Measurements from ENCODE around the gene MGAT1. TPM values are rescaled to one million over a fixed set of nuclear protein-coding genes. Genes with fewer than 3 reads are reported as not detected.
A peak's percentile ranks its signal among the peaks of the same experiment; 100 is the strongest.
"Not testable (repeated sequence)": the region's sequence is repeated elsewhere in the genome, so short reads cannot be mapped to it uniquely, and the experiment has no call there.

The MGAT1 gene
- total RNA-seq, 2 experiments from 2014 or later = 93.2 to 125 TPM

DNA sequence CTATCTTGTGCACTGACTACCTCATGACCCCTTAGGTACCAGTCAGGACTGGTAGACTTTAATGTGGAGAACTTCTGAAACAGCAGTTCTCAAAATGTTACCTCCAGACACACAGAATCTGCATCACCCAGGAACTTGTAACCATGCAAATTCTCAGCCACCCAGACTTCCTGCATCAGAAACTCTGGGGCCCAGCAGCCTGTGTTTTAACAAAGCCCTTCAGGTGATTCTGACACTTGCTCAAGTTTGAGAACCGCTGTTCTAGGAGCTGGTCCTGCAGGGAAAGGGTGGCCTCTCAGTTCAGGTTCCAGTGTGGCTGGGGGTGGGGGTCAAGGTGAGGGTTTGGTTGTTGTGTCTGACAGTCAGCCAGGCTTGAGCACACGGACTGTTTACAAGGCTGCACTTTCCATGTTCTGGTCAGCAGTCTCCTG, 30.0 kb upstream of the MGAT1 start:
- peak; percentile 69 for DNase-seq
- ChIA-PET POLR2A (interaction anchor here (1.5 kb wide), 1 partner anchor 28 kb away, joined by 4 read pairs; the partner anchor contains the start of gene ZFP62), CTCF (interaction anchor here (0.9 kb wide), 1 partner anchor 16 kb away, joined by 3 read pairs; no protein-coding TSS in a partner anchor)
- peaks cover 6% of the 10 kb centered on the region for H3K9me3 Mint-ChIP-seq (ENCODE audit: low read depth)
- H3K4me3 Mint-ChIP-seq = peak overlapping the region; percentile 100
- no peaks in the 10 kb centered on the region for H3K27me3 Mint-ChIP-seq
- peak; percentile 83 for ATAC-seq
- peaks cover 41% of the 10 kb centered on the region for H3K36me3 Mint-ChIP-seq (ENCODE audit: low read depth)
- intact Hi-C loops (cut with DNase I, micrococcal nuclease) = loop anchor here (1.0 to 10.0 kb wide), 6 partner anchors 22 to 410 kb away; partner anchors contain the start of gene RACK1 (in 1 of the 2)
- H3K4me1 Mint-ChIP-seq = peaks cover 36% of the 10 kb centered on the region
- peak overlapping the region; percentile 99 for H3K27ac Mint-ChIP-seq

DNA sequence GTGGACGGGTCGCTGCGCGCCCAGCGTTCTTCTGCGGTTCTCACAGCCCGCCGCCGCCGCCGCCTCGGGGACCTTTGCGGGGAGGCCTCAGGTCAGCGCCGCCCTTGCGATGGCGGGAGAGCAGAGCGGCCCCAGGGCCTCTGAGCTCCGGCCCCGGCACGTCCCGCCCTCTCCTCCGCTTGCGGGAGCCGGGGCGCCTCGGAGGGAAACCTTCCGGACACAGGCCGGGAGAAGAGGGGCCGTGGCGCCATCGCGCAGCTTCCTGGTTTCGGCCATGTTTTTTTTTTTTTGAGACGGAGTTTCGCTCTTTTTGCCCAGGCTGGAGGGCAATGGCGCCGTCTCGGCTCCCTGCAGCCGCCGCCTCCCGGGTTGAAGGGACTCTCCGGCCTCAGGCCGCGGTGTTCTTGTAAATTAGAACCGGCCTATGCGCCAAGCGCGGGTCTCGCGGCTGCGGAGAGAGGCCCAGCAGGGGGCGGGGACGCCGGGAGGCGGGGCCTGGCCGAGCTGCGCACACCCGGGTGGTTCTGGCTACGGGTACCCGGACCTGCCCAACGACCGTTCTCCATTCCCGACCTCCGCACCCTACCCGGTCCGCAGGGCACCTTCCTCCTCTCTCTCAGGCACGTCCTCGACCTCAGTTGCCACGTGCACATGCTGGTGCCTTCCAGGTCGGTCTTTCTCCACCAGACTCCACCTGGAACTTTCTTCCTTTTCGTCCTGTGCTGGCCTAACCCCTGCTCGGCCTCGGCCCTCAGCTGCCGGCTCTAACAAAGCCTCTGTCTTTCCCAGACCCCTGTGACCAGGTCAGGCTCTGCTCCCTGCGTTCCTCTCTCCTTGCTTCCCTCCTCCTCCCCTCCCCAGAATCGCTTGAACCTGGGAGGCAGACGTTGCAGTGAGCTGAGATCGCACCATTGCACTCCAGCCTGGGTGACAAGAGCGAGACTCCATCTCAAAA, 28.8 kb upstream of the MGAT1 start:
- Mint-ChIP-seq H3K4me1 (peaks cover 44% of the 10 kb centered on the region), H3K36me3 (ENCODE audit: low read depth) (peaks cover 42% of the 10 kb centered on the region), H3K27ac (peak overlapping the region; percentile 99), H3K4me3 (peak overlapping the region; percentile 100), H3K27me3 (no peaks in the 10 kb centered on the region), H3K9me3 (ENCODE audit: low read depth) (peaks cover 6% of the 10 kb centered on the region)
- intact Hi-C loops (cut with DNase I, micrococcal nuclease) = loop anchor here (1.0 to 10.0 kb wide), 7 partner anchors 21 to 411 kb away; partner anchors contain the start of genes MGAT1 (in 1 of the 2) and RACK1 (in 1 of the 2)
- POLR2A ChIA-PET = interaction anchor here (0.8 to 1.5 kb wide), 6 partner anchors 13 to 32 kb away, joined by 3 to 6 read pairs (median 4); partner anchors contain the start of gene ZFP62
- CTCF ChIA-PET = interaction anchor here (0.9 to 2.5 kb wide), 6 partner anchors 10 to 47 kb away, joined by 3 to 20 read pairs (median 4); no protein-coding TSS in a partner anchor
- DNase-seq (peak; percentile 88), ATAC-seq (peak; percentile 67)

DNA sequence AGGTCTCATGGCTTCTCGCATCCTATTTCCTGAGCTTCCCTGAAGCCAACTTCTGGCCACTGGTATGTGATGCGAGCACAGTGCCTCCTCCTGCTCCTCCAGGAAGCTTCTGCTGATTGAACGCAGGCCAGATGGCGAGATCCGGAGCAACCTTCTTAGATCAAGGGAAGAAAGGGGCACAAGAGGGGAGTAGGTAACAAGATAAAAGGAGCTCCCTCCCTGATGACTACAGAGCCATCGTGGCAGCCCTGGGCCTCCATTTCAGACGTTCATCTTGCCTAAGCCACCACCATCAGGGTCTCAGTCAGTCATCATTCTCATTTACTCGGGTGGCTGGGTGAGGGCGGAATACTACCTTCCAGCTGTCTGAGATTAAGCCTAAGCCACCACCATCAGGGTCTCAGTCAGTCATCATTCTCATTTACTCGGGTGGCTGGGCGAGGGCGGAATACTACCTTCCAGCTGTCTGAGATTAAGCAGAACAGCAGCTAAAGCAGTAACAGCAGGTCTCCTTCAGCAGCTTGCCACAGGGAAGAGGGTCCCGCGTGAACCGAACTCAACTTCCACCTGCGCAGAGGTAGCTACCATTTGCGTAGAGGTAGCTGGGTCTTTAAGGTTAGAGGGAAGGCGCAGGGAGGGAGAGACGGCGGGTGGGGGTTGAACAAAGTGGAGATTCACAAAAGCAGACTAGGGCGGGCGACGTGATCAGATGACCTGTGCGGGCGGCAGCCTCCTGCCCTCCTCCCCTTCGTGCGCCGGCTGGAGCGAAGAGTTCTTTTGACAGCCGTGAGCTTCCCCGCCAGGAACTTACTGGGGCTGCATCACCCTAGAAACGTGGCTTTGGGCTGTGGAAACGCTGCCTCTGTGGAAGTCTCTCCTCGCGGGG, 27.9 kb upstream of the MGAT1 start:
- Mint-ChIP-seq H3K27ac (peak overlapping the region; percentile 99), H3K27me3 (no peaks in the 10 kb centered on the region), H3K36me3 (ENCODE audit: low read depth) (peaks cover 37% of the 10 kb centered on the region), H3K4me3 (peak overlapping the region; percentile 100), H3K4me1 (peaks cover 53% of the 10 kb centered on the region), H3K9me3 (ENCODE audit: low read depth) (peaks cover 6% of the 10 kb centered on the region)
- intact Hi-C loops (cut with DNase I, micrococcal nuclease) = loop anchor here (1.0 to 10.0 kb wide), 4 partner anchors 20 to 412 kb away; partner anchors contain the start of genes MGAT1 (in 1 of the 2) and RACK1 (in 1 of the 2)
- ChIA-PET POLR2A (interaction anchor here (0.6 to 1.7 kb wide), 9 partner anchors 12 to 30 kb away, joined by 3 to 6 read pairs (median 3); partner anchors contain the start of gene ZFP62), CTCF (interaction anchor here (0.5 to 2.5 kb wide), 12 partner anchors 9 to 497 kb away, joined by 3 to 20 read pairs (median 4); no protein-coding TSS in a partner anchor)
- peak; percentile 83 for DNase-seq
- ATAC-seq = peak; percentile 31

DNA sequence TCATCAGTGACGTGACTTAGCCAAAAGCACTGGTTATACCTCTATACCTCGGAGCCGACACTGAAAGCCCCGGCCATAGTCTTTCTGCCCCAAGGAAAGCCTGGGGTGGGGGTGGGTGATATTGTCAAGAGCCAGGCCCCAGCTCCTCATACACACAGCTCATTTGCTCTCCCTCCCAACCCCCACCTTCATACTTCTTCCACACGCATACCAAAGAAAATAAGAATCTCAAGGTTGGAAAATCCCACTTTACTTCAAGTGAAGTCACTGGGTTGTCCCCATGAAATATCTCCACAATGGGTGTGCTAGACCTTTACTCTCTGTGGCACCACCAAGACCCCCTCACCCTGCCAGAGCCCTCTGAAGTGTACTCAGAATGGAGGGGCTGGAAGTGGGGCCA, 27.1 kb upstream of the MGAT1 start:
- peaks cover 58% of the 10 kb centered on the region for H3K4me1 Mint-ChIP-seq

DNA sequence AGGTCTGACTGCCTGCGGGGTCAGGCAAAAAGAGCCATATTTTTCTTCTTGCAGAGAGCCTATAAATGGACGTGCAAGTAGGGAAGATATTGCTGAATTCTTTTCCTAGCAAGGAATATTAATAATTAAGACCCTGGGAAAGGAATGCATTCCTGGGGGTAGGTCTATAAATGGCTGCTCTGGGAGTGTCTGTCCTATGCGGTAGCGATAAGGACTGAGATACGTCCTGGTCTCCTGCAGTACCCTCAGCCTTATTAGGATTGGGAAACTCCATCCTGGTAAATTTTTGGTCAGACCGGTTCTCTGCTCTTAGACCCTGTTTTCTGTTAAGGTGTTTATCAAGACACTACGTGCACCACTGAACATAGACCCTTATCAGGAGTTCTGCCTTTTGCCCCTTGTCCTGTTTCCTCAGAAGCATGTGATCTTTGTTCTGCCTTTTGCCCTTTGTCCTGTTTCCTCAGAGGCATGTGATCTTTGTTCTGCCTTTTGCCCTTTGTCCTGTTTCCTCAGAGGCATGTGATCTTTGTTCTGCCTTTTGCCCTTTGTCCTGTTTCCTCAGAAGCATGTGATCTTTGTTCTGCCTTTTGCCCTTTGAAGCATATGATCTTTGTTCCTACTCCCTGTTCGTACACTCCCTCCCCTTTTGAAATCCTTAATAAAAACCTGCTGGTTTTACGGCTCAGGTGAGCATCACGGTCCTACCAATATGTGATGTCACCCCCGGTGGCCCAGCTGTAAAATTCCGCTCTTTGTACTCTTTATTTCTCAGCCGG, 26.3 kb upstream of the MGAT1 start:
- ATAC-seq; H3K9me3 Mint-ChIP-seq (ENCODE audit: low read depth); intact Hi-C loops (cut with DNase I, micrococcal nuclease); H3K27me3 Mint-ChIP-seq; DNase-seq: not testable (repeated sequence)
- CTCF ChIA-PET = interaction anchor here (1.4 to 2.5 kb wide), 3 partner anchors 15 to 40 kb away, joined by 4 to 11 read pairs (median 10); no protein-coding TSS in a partner anchor
- POLR2A ChIA-PET = interaction anchor here (1.7 kb wide), 1 partner anchor 13 kb away, joined by 5 read pairs; no protein-coding TSS in a partner anchor
- peaks cover 58% of the 10 kb centered on the region for H3K4me1 Mint-ChIP-seq
- peaks cover 25% of the 10 kb centered on the region for H3K36me3 Mint-ChIP-seq (ENCODE audit: low read depth)
- peak overlapping the region; percentile 83 for H3K27ac Mint-ChIP-seq
- H3K4me3 Mint-ChIP-seq = peak overlapping the region; percentile 39

More for the DNA sequence above, 27.1 kb upstream of the MGAT1 start:
- DNase-seq = no peak
- POLR2A ChIA-PET = interaction anchor here (0.9 to 1.7 kb wide), 4 partner anchors 13 to 29 kb away, joined by 3 to 5 read pairs (median 4); no protein-coding TSS in a partner anchor
- H3K36me3 Mint-ChIP-seq (ENCODE audit: low read depth) = peaks cover 32% of the 10 kb centered on the region
- intact Hi-C loops (cut with DNase I, micrococcal nuclease) = loop anchor here (5.0 to 10.0 kb wide), 2 partner anchors 45 to 413 kb away; partner anchors contain the start of gene RACK1 (in 1 of the 2)
- H3K27ac Mint-ChIP-seq = peak overlapping the region; percentile 99
- no peak for ATAC-seq
- no peaks in the 10 kb centered on the region for H3K27me3 Mint-ChIP-seq
- H3K4me3 Mint-ChIP-seq = peak overlapping the region; percentile 100
- CTCF ChIA-PET = interaction anchor here (0.6 to 2.5 kb wide), 8 partner anchors 8 to 497 kb away, joined by 3 to 20 read pairs (median 4); no protein-coding TSS in a partner anchor
- H3K9me3 Mint-ChIP-seq (ENCODE audit: low read depth) = peaks cover 6% of the 10 kb centered on the region

DNA sequence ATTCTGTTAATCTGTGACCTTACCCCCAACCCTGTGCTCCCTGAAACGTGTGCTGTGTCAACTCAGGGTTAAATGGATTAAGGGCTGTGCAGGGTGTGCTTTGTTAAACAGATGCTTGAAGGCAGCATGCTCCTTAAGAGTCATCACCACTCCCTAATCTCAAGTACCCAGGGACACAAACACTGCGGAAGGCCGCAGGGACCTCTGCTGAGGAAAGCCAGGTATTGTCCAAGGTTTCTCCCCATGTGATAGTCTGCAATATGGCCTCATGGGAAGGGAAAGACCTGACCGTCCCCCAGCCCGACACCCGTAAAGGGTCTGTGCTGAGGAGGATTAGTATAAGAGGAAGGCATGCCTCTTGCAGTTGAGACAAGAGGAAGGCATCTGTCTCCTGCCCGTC, 24.8 kb upstream of the MGAT1 start:
- DNase-seq; intact Hi-C loops (cut with DNase I, micrococcal nuclease); ATAC-seq; H3K27me3 Mint-ChIP-seq; POLR2A ChIA-PET; H3K27ac Mint-ChIP-seq; H3K4me3 Mint-ChIP-seq; H3K9me3 Mint-ChIP-seq (ENCODE audit: low read depth): not testable (repeated sequence)
- H3K36me3 Mint-ChIP-seq (ENCODE audit: low read depth) = peaks cover 24% of the 10 kb centered on the region
- CTCF ChIA-PET = interaction anchor here (1.2 kb wide), 1 partner anchor 41 kb away, joined by 4 read pairs; no protein-coding TSS in a partner anchor
- peaks cover 54% of the 10 kb centered on the region for H3K4me1 Mint-ChIP-seq

DNA sequence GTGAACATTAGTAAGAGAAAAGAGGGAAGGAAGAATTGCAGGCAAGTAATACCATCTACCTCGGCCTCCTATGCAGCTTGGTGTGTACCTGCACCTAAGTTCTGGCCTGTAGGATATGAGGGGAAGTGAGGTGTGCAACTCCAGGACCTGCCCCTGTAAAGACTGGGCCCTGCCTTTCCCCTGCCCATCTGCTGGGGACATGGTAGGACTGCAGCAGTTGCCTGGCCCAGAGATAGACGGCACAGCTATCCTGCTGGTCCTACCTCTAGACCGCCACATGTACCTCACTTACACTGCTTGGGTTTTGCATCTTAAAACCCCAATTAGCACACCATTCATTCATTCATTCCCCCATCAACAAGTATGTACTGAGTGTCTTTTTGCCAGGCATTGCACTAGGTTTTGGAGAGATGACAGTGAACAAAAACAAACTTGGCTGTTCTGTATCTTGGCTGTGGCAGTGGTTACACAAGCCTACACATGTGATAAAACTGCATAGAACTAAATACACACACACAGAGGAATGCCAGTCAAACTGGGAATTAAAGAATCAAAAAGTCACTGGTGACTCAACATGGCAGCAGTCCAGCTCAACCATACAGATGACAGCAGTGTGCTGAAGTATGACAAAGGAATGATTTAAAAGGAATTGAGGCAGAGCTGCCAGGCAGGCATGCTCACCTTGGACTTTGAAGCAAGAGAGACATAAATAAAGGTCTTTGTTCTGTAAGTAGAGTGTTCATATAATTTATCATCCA, 23.3 kb upstream of the MGAT1 start:
- Mint-ChIP-seq H3K4me1 (peaks cover 56% of the 10 kb centered on the region), H3K27me3 (no peaks in the 10 kb centered on the region), H3K27ac (peak overlapping the region; percentile 51), H3K9me3 (ENCODE audit: low read depth) (peaks cover 6% of the 10 kb centered on the region), H3K36me3 (ENCODE audit: low read depth) (peaks cover 21% of the 10 kb centered on the region), H3K4me3 (no peak overlapping the region)
- ChIA-PET POLR2A (interaction anchor here (0.5 to 2.1 kb wide), 4 partner anchors 15 to 400 kb away, joined by 4 to 10 read pairs (median 6); no protein-coding TSS in a partner anchor), CTCF (interaction anchor here (1.0 to 2.4 kb wide), 5 partner anchors 13 to 41 kb away, joined by 3 to 9 read pairs (median 4); no protein-coding TSS in a partner anchor)
- ATAC-seq (peak; percentile 77), DNase-seq (peak; percentile 82)
- intact Hi-C loops (cut with DNase I, micrococcal nuclease) = loop anchor here in 1 of 2 experiments (1.0 kb wide), 3 partner anchors 12 to 24 kb away; partner anchors contain the start of gene MGAT1

DNA sequence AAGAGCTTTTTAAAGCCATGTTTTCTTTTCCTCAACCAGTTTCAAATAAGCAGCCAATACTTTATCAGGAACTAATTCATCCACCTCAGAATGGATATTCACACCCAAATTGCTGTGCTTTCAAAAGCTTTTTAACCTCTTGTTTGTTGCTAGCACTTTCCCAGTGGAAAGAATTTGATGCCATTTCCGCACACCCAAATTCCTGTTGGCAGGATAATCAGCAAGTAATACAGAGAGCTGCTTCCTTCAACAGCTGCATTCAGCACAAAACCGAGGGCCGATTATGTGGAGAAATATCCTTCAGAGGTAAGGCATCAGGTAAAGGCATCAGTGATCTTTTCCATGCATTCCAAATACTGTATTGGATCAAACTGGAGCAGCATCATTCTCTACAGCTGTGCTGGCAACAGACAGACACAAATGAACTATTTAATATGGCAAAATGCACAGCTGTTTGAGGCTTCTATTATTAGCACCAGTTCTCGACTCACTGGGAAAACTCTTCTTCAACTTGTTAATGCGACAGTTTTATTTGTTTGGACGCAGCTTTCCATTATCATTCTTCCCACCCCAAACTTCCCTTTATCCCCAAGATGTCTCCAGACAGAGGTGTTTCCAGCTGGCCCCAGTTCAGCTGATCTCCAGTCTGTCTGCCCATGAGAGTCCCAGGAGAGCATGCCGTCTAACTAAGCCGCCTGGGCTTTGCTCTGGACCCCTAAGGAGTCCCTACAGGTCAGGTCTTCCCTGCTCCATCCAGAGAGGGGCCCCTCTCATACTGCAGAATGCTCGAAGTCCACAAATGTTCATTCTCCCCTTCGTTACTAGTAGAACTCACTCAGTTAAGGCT, 22.2 kb upstream of the MGAT1 start:
- H3K27ac Mint-ChIP-seq = peak overlapping the region; percentile 60
- H3K9me3 Mint-ChIP-seq (ENCODE audit: low read depth) = peaks cover 4% of the 10 kb centered on the region
- peaks cover 11% of the 10 kb centered on the region for H3K36me3 Mint-ChIP-seq (ENCODE audit: low read depth)
- H3K4me1 Mint-ChIP-seq = peaks cover 57% of the 10 kb centered on the region
- no peaks in the 10 kb centered on the region for H3K27me3 Mint-ChIP-seq
- CTCF ChIA-PET = interaction anchor here (0.6 to 2.4 kb wide), 8 partner anchors 8 to 868 kb away, joined by 3 to 9 read pairs (median 4); no protein-coding TSS in a partner anchor
- POLR2A ChIA-PET = interaction anchor here (0.5 to 2.1 kb wide), 3 partner anchors 14 to 401 kb away, joined by 4 to 10 read pairs (median 9); no protein-coding TSS in a partner anchor
- ATAC-seq (no peak), DNase-seq (no peak)
- H3K4me3 Mint-ChIP-seq = no peak overlapping the region
- intact Hi-C loops (cut with DNase I, micrococcal nuclease) = no loop called here
